Astrocyte (in vitro differentiated cells and primary cell): ENCODE measurements around the gene TEX10. TPM values are rescaled to one million over a fixed set of nuclear protein-coding genes. Genes with fewer than 3 reads are reported as not detected.

Experiments
- DNase-seq: peaks from one replicate; pipeline ENCODE4 v3.0.0-alpha.2; 2010; ENCODE audit warnings: low read depth
- FAIRE-seq: peaks from 2 replicates; lab custom pipeline; 2011; peaks lifted over from hg19 to GRCh38; lab: Jason Lieb, UNC
- H2AFZ ChIP-seq: 2 replicates; pipeline ENCODE4 v1.6.0; 2012; ENCODE audit warnings: low read depth, low read length, inconsistent platforms
- H3K27ac ChIP-seq: 2 replicates; pipeline ENCODE4 v1.5.1; 2011; ENCODE audit warnings: low read depth, low read length, inconsistent platforms
- H3K27me3 ChIP-seq: 2 replicates; pipeline ENCODE4 v1.6.0; 2011; ENCODE audit warnings: low read length, inconsistent platforms; ENCODE audit not compliant: insufficient read depth
- H3K36me3 ChIP-seq: 2 replicates; pipeline ENCODE4 v1.5.1; 2011; ENCODE audit warnings: low read length, inconsistent platforms; ENCODE audit not compliant: insufficient read depth
- H3K4me1 ChIP-seq: 2 replicates; pipeline ENCODE4 v1.5.1; 2011; ENCODE audit warnings: low read length, inconsistent platforms; ENCODE audit not compliant: insufficient read depth
- H3K4me2 ChIP-seq: 2 replicates; pipeline ENCODE4 v1.6.0; 2012; ENCODE audit warnings: low read length, inconsistent platforms
- H3K4me3 ChIP-seq: 2 replicates; pipeline ENCODE4 v1.5.1; 2011; ENCODE audit warnings: low read depth, mild to moderate bottlenecking, low read length, inconsistent platforms; ENCODE audit not compliant: insufficient read depth
- H3K79me2 ChIP-seq: 2 replicates; pipeline ENCODE4 v1.6.0; 2012; ENCODE audit warnings: mild to moderate bottlenecking, low read length, inconsistent platforms; ENCODE audit not compliant: insufficient read depth
- H3K9ac ChIP-seq: 2 replicates; pipeline ENCODE4 v1.6.0; 2012; ENCODE audit warnings: mild to moderate bottlenecking, low read length, inconsistent platforms
- H3K9me3 ChIP-seq: 2 replicates; pipeline ENCODE4 v1.5.1; 2012; ENCODE audit warnings: low read depth, mild to moderate bottlenecking, low read length, inconsistent platforms; ENCODE audit not compliant: insufficient read depth
- H4K20me1 ChIP-seq: 2 replicates; pipeline ENCODE4 v1.6.0; 2012; ENCODE audit warnings: low read length, inconsistent platforms; ENCODE audit not compliant: insufficient read depth
- H3K27ac Mint-ChIP-seq: one replicate; pipeline ENCODE4 v1.8.0; 2021; ENCODE audit warnings: mild to moderate bottlenecking, mixed read lengths; ENCODE audit not compliant: unreplicated experiment
- H3K27me3 Mint-ChIP-seq: one replicate; pipeline ENCODE4 v1.8.0; 2021; ENCODE audit warnings: low read depth, mixed read lengths; ENCODE audit not compliant: unreplicated experiment
- H3K36me3 Mint-ChIP-seq: one replicate; pipeline ENCODE4 v1.8.0; 2021; ENCODE audit warnings: low read depth, mixed read lengths; ENCODE audit not compliant: unreplicated experiment
- H3K4me1 Mint-ChIP-seq: one replicate; pipeline ENCODE4 v1.8.0; 2021; ENCODE audit warnings: low read depth, mixed read lengths; ENCODE audit not compliant: unreplicated experiment
- H3K4me3 Mint-ChIP-seq: one replicate; pipeline ENCODE4 v1.8.0; 2021; ENCODE audit warnings: mild to moderate bottlenecking, moderate library complexity, mixed read lengths; ENCODE audit not compliant: unreplicated experiment
- H3K9me3 Mint-ChIP-seq: one replicate; pipeline ENCODE4 v1.8.0; 2021; ENCODE audit warnings: mild to moderate bottlenecking, mixed read lengths; ENCODE audit not compliant: unreplicated experiment
- CTCF ChIP-seq: IDR thresholded peaks from 2 replicates; pipeline ENCODE4 v1.5.1; 2011; ENCODE audit warnings: low read depth, mild to moderate bottlenecking, inconsistent platforms, low read length, moderate library complexity; ENCODE audit not compliant: insufficient read depth
- EZH2 ChIP-seq: IDR thresholded peaks from 2 replicates; pipeline ENCODE4 v1.6.1; 2012; ENCODE audit warnings: mild to moderate bottlenecking, low read length, inconsistent platforms; ENCODE audit not compliant: insufficient read depth
- total RNA-seq: library from RNA; stranded (reverse); gene quantifications from 2 replicates; pipeline ENCODE4 v1.2.1, GENCODE V29; 2021

The TEX10 gene
- total RNA-seq, 1 donor from 2014 or later, result 35.1 TPM

- Mint-ChIP-seq H3K27ac (no peak overlapping the region), H3K4me1 (peaks cover 4% of the 10 kb centered on the region), H3K36me3 (peaks cover 14% of the 10 kb centered on the region), H3K9me3 (peaks cover 15% of the 10 kb centered on the region), H3K27me3 (no peaks in the 10 kb centered on the region), H3K4me3 (no peak overlapping the region)
- FAIRE-seq (no peak), DNase-seq (no peak)
- Histone ChIP-seq H3K27me3 (no peaks in the 10 kb centered on the region), H3K9ac (no peak overlapping the region), H3K27ac (no peak overlapping the region), H3K4me1 (no peaks in the 10 kb centered on the region), H3K4me2 (no peak overlapping the region), H4K20me1 (no peaks in the 10 kb centered on the region), H3K9me3 (no peaks in the 10 kb centered on the region), H3K4me3 (no peak overlapping the region), H3K36me3 (no peaks in the 10 kb centered on the region), H2AFZ (no peak overlapping the region), H3K79me2 (no peaks in the 10 kb centered on the region)
- TF ChIP-seq EZH2, result no peak
- no peak for TF ChIP-seq CTCF
These were observed 17.5 kb upstream of the TEX10 start for GRCh38 chr9:100370064-100370723.

GRCh38 chr9:100368672-100369071 is 15.9 kb upstream of the TEX10 start:
- TF ChIP-seq CTCF (no peak), EZH2 (no peak)
- no peak overlapping the region for H3K4me3 Mint-ChIP-seq

GRCh38 chr9:100366121-100366520 is 13.4 kb upstream of the TEX10 start:
- Histone ChIP-seq H3K36me3 (no peaks in the 10 kb centered on the region), H3K4me1 (no peaks in the 10 kb centered on the region), H4K20me1 (no peaks in the 10 kb centered on the region), H2AFZ (no peak overlapping the region), H3K4me2 (no peak overlapping the region), H3K27me3 (no peaks in the 10 kb centered on the region), H3K9me3 (no peaks in the 10 kb centered on the region), H3K27ac (no peak overlapping the region), H3K4me3 (no peak overlapping the region), H3K9ac (no peak overlapping the region), H3K79me2 (no peaks in the 10 kb centered on the region)
- no peaks in the 10 kb centered on the region for H3K27me3 Mint-ChIP-seq
- H3K4me3 Mint-ChIP-seq, result no peak overlapping the region
- no peak for DNase-seq
- TF ChIP-seq CTCF (no peak), EZH2 (no peak)
- no peak overlapping the region for H3K27ac Mint-ChIP-seq
- peaks cover 16% of the 10 kb centered on the region for H3K9me3 Mint-ChIP-seq
- H3K4me1 Mint-ChIP-seq, result no peaks in the 10 kb centered on the region
- peaks cover 15% of the 10 kb centered on the region for H3K36me3 Mint-ChIP-seq
- no peak for FAIRE-seq

More at GRCh38 chr9:100368672-100369071, 15.9 kb upstream of the TEX10 start:
- H2AFZ ChIP-seq, result no peak overlapping the region
- peaks cover 4% of the 10 kb centered on the region for H3K4me1 Mint-ChIP-seq
- no peak overlapping the region for H3K4me2 ChIP-seq
- H3K9ac ChIP-seq, result no peak overlapping the region
- H3K27me3 ChIP-seq, result no peaks in the 10 kb centered on the region
- no peaks in the 10 kb centered on the region for H4K20me1 ChIP-seq
- no peaks in the 10 kb centered on the region for H3K9me3 ChIP-seq
- no peak for DNase-seq
- no peak overlapping the region for H3K27ac Mint-ChIP-seq
- no peak for FAIRE-seq
- peaks cover 18% of the 10 kb centered on the region for H3K9me3 Mint-ChIP-seq
- H3K79me2 ChIP-seq, result no peaks in the 10 kb centered on the region
- H3K4me3 ChIP-seq, result no peak overlapping the region
- H3K27me3 Mint-ChIP-seq, result no peaks in the 10 kb centered on the region
- H3K27ac ChIP-seq, result no peak overlapping the region
- no peaks in the 10 kb centered on the region for H3K36me3 ChIP-seq
- H3K36me3 Mint-ChIP-seq, result peaks cover 17% of the 10 kb centered on the region
- no peaks in the 10 kb centered on the region for H3K4me1 ChIP-seq
